ENCODE results near the gene GFY.

- TF ChIP-seq POLR2A (IDR thresholded peaks at IDR 0.05) (no peak), POLR2AphosphoS5 (IDR thresholded peaks at IDR 0.05; ENCODE audit: insufficient read depth in 1 of 2, low read depth in 1 of 2) (no peak)
Measured at GRCh38 chr19:49465371-49465770, 40.2 kb downstream of the GFY start.

Measured in vagina (tissue), 2 donors.